MV-4-11 (cell line): ENCODE measurements around the gene SPP1.
A peak's percentile ranks its signal among the peaks of the same experiment; 100 is the strongest.
"Not testable (repeated sequence)": the region's sequence is repeated elsewhere in the genome, so short reads cannot be mapped to it uniquely, and the experiment has no call there.

ENCODE experiments used
- DNase-seq: peaks from one replicate; lab custom pipeline; 2025; lab: John Stamatoyannopoulos, UW

SPP1 gene

DNA sequence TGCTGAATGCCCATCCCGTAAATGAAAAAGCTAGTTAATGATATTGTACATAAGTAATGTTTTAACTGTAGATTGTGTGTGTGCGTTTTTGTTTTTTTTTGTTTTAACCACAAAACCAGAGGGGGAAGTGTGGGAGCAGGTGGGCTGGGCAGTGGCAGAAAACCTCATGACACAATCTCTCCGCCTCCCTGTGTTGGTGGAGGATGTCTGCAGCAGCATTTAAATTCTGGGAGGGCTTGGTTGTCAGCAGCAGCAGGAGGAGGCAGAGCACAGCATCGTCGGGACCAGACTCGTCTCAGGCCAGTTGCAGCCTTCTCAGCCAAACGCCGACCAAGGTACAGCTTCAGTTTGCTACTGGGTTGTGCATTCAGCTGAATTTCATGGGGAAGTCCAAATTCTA, at the start of gene SPP1:
TSS of gene SPP1 (plus strand) at position 249 of the 400 bp plus-strand sequence. CDS start 1,182 bp downstream, outside the sequence.
- peak; percentile 60 for DNase-seq

DNA sequence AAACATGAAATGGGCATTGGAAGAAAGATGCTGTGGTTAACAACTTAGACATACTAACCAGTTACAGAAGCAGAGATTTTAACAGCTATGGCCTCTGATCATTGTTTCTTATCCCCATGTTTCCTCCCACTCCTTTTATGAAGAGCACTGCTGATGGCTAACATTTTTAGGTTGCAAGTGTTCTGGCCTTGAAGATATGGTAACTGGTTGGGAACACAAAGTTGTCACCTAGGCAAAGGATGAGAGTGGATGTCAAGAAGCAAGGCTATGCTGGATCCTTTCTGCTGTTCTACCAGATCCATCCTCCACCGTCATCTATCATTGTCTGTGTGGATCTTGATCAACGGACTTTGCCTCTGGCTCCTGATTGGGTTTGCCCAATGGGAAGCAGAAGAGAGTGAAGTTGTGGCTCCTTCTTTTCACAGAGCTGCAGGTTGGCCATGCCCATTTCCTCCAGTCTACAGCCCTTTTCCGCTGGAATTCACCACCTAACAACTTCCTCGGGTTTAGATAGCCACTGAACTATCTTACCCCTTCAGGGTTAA, 48.9 kb upstream of the SPP1 start:
- DNase-seq, result no peak

DNA sequence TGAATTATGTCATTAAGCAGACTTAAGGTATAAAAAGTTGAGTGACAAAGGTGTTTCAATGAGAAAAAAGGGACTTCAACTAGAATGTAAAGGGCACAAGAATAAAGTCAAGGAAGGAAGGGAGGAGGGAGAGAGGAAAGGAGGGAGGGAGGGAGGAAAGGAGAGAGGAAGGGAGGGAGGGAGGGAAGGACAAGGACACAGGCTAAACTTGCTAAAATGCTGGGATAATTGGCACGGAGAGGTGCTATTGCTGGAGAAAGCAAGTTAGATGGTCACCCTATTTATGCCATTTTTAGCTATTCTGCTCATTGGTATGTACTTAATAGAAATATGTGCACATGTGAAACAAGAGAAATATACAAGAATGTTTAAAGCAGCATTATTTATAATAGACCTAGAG, 44.9 kb upstream of the SPP1 start:
- no peak for DNase-seq

DNA sequence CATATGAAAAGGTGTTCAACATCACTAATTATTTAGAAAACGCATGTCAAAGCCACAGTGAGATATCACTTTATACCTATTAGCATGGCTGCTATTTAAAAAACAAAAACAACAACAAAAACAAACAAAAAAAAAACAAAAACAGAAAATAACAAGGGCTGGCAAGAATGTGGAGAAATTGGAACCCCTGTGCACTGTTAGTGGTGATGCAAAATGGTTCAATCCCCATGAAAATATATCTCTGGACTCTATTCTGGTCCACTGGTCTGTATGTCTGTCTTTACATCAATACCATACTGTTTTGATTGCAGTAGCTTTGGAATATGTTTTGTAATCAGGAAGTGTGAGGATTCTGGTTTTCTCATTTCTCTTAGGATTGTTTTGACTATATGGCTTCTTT, 43.6 kb upstream of the SPP1 start:
- DNase-seq, result no peak

DNA sequence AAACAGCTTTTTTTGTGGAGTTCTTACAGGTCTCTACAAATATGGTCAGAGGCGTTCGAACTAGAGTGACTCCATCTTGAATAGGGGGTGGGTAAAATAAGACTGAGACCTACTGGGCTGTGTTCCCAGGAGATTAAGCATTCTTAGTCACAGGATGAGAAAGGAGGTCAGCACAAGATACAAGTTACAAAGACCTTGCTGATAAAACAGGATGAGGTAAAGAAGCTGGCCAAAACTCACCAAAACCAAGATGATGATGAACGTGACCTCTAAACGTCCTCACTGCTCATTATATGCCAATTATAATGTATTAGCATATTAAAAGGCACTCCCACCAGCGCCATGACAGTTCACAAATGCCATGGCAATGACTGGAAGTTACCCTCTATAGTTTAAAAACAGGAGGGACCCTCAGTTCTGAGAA, 42.8 kb upstream of the SPP1 start:
- no peak for DNase-seq

DNA sequence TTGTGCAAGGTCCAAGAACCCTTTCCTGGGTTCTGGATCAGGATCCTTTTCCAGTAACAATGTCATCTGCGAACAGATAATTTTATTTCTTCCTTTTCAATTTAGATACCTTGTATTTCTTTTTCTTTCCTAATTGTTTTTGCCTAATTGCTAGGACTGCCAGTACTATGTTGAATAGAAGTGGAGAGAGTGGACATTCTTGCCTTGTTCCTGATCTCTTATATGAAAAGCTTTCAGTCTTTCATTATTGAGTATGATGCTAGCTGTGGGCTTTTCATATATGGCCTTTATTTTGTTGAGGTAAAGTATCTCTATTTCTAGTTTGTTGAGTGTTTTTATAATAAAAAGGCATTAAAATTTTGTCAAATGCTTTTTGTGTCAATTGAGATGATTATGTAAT, 42.2 kb upstream of the SPP1 start:
- no peak for DNase-seq

DNA sequence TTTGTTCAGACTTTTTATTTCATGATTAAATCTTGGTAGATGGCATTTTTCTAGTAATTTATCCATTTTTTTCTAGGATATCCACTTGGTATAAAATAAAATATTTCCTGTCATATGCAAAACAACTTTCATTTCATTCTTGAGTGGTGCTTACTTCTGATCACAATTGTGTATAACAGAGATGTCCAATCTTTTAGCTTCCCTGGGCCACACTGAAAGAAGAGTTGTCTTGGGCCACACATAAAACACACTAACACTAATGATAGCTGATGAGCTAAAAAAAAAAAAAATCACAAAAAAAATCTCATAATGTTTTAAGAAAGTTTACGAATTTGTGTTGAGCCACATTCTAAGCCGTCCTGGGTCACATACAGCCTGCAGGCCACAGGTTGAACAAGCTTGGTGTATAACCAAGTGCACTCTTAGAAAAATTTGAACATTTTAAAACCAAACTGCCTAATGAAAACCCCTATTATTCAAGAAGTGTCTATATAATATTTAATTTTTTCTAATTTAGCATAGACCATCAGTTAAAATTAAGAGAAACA, 41.3 kb upstream of the SPP1 start:
- DNase-seq, result no peak

DNA sequence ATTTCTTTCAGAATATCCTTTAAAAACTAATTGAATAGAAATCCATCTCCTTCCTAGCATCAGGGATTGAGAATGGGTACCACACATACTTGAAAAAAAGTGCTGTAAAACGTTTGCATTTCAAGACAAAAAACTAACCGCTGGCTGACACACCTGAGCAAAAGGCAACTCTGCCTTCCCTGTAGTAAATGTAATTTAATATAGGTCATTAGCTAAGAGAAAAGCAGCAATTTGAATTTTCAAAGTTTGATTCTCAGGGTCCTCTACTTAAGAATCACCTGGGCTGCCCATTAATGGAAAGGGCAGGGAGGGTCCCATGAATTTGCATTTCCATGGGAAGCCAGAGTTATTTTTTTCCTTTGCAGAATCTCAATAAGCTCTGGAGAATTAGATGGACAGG, 40.5 kb upstream of the SPP1 start:
- DNase-seq, result no peak

DNA sequence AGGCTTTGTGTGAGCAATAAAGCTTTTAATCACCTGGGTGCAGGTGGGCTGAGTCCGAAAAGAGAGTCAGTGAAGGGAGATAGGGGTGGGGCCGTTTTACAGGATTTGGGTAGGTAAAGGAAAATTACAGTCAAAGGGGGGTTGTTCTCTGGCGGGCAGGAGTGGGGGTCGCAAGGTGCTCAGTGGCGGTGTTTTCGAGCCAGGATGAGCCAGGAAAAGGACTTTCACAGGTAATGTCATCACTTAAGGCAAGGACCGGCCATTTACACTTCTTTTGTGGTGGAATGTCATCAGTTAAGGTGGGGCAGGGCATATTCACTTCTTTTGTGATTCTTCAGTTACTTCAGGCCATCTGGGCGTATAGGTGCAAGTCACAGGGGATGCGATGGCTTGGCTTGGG, 39.6 kb upstream of the SPP1 start:
- DNase-seq, result not testable (repeated sequence)

DNA sequence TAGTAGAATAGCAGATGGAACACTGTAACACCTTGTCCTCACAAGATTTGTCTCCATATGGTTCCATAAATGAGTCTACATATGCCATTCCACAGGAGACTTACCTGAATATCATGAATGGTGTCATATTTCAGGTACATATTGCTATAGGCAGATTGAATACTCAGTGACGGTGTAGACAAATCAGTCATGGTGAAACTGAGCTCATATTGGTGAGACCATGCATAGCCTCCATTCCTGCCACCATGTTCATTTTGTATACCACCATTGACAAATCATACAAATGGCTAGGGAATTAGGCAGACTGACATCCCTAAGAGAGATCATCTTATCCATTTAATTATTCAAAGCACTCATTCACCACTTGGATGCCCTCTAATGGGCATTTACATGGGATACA, 38.0 kb upstream of the SPP1 start:
- no peak for DNase-seq

DNA sequence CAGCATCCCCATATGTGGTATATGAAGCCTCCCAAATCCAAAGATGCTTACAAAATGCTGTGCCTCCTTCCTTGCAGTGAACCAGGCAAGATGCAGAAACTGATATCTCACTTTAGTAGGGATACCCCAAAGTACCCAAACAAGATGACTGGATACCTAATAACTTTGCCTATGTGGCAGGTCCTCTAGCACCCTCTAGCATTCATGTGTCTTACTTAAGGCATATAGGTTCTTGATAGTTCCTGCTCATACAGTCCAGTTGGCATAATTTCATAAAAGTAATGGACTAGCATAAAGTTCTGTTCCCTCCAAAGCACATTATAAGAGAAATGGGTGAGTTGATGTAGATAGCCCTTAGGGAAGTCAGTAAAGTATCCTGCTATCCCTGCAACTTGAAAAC, 36.8 kb upstream of the SPP1 start:
- no peak for DNase-seq

DNA sequence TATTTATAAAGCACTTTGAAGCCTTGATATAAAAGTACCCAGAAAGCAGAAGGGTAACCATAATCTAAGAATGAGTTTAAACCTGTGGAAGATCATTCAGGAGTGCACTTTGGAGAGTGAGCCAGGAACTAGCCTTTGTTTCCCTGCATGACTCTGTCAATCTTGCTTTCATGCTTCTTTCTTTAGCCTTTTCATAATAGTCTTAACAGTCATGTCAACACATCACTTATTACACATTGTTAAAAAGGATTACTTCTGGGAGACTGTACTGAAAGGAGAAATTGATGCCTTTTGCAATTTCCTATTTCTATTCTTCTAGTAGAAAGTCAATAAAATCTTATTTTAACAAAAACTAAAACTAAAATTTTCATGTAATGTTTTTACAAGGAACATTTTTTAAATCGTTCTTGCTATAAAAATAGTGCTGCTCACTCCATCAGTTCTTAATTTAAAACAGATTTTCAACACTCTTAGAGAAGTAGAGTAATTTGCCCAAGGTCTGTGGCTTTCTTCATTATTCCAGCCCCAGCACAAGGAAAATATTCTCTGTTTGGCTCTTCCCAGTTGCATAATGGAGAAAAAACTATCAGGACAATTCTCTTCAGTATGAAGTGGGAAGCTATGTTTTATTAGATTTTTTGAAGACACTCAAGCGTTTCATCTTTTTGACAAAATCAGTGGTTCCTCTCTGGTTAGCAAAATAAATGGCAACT, 35.4 kb upstream of the SPP1 start:
- no peak for DNase-seq

DNA sequence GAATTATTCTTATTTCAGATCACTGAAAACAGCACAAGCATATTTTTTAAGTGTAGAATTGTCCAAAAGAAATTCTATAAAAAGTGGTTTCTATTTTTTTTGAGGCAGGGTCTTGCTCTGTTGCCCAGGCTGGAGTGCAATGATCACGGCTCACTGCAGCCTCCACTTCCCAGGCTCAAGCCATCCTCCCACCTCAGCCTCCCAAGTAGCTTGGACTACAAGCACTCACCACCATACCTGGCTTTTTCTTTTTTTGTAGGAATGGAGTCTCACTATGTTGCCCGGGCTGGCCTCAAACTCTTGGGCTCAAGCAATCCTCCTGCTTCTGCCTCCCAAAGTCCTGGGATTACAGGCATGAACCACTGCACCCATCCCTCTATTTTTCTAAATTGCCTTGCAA, 34.7 kb upstream of the SPP1 start:
- DNase-seq, result not testable (repeated sequence)

DNA sequence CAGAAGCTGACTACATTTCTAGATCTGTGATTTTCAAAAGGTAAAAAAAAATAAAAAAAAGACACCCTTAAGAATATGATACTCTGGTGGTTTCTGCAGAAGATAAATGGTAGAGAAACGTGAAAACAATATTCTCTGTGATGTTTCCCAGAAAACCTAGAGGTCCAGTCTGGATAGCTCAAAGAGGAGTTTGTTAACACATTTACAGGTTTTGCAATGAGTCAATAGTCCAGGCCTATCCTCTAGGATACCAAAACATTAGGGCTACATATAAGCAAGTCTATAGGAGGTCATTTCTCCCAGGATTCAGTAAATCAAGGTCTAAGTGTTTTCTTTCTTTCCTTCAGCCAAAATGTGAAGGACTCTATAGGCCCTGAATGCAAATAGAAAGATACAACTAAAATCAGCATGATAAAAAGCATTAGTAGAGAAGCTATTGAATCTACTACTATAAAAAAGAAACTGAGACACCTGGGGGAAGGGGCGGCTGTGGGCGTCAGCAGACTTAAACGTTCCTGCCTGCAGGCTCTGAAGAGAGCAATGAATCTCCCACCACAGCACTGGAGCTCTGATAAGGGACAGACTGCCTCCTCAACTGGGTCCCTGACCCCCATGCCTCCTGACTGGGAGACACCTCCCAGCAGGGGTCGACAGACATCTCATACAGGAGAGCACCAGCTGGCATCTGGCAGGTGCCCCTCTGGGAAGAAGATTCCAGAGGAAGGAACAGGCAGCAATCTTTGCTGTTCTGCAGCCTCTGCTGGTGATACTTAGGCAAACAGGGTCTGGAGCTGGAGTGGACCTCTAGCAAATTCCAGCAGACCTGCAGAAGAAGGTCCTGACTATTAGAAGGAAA, 33.7 kb upstream of the SPP1 start:
- no peak for DNase-seq

DNA sequence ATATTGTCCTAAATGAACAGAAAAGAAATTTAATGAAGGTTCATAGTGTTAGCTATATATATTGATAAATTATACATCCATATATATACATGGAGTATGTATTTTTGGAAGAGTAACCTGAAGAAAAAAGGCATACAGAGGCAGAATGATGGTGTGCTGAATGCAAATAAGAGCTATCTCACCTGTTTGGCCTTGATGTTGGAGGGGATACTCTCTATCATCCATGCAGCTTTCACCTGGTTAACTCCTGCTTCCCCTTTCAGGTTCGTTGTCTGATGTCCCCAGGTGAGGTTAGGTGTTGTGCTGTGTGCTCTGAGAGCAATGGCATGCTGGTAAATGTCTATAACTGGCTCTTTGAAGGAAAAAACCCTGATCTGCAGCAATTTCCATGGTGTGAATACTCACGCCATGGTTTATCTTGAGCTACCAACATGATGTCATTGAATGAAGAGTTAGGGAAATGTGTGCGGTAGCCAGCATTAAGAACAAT, 31.8 kb upstream of the SPP1 start:
- no peak for DNase-seq

DNA sequence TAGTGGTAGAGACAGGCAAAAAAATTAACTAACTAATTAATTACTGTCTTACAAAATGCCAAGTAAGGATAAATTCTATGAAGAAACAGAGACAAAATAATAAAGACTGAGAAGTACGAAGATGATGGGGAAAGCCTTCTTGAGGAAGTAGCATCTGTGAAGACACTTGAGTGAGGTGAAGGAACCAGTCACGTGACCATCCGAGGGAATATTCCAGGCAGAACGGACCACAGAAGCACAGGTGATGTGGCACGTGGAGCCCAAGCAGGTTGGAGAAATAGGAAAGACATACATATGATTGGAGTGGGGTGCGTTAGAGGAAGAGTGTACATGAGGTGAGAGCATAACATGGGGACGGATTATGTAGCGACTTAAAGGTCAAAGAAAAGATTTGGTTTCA, 30.5 kb upstream of the SPP1 start:
- DNase-seq, result no peak

DNA sequence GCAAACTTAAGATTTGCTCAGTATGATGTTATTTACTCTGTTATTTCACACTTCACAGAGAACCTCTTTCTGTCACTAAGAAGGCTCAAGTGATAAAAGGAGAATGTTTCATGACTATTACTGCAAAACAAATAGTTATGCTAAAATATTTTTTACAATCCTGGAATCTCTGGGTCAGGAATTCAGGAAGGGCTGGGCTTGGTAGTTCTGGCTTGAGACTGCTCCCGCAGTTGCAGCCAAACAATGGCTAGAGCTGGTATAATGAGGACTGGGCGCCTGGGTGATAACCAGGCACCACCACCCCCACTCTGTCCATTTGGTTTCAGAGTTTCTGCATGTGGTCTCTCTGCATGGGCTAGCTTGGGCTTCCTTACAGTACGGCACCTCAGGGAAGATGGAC, 28.7 kb upstream of the SPP1 start:
- no peak for DNase-seq

DNA sequence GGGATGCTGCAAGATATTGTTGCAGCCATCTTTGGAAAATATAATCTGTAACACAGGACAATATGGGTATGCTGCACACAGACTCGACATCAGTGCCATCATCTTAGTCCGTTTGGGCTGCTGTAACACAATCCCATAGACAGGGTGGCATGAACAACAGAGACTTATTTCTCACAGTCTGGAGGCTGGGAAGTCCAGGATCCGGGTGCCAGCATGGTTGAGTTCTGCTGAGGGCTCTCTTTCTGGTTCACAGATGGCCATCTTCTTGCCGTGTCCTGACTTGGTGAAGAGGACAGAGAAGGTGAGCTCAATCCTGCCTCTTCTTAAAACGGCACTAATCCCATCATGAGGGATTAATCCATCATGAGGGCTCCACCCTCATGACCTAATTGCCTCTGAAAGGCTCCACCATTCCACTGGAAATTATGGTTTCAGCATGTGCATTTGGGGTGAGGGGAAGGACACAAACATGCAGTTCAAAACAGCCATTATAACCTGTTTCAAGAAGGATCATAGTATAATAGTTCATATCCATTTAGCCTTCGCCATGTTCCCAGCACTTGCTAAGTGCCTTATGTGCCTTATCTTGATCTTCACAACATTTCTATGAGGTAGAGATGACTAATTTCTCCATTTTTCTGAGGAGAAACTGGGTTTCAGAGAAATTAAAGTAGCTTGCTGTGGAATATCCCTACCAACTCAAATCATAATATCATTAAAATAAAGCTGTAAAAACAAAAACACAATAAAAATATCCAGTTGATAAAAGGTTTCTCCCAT, 27.9 kb upstream of the SPP1 start:
- no peak for DNase-seq

DNA sequence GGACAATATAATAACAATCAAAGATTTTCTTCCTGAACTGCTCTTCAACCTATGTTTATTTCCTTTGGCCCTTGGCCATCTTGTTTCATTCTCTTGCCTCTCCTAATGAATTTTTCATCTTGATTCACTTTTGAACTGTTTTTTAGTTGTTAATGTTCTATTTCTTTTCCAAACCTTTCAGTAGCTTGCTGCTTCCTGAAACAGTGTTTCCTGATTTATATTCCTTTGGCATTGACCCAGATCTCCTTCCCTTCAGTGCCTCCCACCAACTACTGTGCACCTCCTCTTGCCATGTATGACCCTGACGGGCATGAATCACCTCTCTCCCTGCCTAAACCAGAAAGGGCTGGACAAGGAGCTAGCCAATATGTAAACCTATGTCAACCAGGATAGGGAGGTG, 25.6 kb upstream of the SPP1 start:
- no peak for DNase-seq

DNA sequence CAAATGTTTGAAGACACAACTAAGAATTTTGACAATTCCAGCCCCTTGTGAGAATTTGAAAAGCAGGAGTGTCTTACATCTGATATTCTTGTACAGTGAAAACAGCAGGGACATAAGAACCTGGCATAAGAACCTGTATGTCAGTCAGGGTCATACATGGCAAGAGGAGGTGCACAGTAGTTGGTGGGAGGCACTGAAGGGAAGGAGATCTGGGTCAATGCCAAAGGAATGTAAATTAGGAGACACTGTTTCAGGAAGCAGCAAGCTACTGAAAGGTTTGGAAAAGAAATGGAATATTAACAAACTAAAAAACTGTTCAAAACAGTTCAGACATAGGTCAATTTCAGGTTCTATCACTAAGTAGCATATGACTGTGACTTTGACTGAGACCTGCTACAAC, 25.0 kb upstream of the SPP1 start:
- DNase-seq, result no peak

DNA sequence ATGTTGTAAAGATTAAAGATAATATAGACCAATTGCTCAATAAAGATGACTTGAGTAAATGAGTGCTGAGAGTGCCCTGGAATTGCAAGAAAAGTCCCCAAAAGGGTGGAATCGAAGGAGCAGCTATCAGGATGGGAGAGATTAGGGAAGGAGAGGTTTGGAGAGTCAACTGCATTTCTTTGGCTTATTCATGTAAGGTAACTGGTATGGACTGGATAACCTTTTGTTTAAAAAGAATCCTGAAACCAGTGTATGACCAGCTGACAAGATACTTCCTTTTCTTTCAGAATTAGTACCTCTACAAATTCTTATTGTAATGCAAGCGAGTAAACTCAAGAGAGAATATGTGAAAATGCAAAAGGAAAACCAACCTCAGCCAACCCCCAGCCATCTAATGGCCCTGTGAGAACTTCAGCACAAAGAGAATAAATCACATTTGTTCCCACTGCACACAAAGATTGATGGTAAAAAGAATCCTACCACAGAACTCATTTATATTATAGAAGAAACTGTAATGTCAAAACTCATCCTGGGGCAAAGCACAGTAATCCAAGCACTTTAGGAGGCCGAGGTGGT, 24.5 kb upstream of the SPP1 start:
- no peak for DNase-seq

DNA sequence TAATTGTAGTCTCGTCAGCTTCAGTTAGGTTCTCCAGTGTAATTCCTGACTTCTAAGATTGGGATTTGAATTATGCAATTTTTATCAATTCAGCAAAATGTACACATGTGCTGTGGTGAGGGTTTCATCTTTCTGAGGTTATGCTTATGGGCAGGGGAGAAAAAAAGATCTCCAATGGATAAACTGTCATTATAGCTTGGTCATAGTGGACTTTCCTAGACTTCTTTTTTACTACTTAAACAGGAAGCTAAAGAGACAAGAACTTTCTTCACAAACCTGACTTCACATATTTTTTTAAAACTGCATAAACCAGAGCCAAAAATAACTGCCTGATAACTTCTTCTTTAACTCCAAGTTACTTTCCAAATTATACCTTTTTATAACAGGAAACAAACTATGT, 21.7 kb upstream of the SPP1 start:
- DNase-seq, result peak; percentile 36
